Fibroblast of skin of right biceps (primary cell): ENCODE measurements around the gene ISY1.

Source experiments
- DNase-seq: peaks from one replicate; pipeline ENCODE4 v3.0.0-alpha.2; 2013

The ISY1 gene

GRCh38 chr3:129085818-129086217 is 75.0 kb downstream of the ISY1 start:
- DNase-seq: no peak

DNA sequence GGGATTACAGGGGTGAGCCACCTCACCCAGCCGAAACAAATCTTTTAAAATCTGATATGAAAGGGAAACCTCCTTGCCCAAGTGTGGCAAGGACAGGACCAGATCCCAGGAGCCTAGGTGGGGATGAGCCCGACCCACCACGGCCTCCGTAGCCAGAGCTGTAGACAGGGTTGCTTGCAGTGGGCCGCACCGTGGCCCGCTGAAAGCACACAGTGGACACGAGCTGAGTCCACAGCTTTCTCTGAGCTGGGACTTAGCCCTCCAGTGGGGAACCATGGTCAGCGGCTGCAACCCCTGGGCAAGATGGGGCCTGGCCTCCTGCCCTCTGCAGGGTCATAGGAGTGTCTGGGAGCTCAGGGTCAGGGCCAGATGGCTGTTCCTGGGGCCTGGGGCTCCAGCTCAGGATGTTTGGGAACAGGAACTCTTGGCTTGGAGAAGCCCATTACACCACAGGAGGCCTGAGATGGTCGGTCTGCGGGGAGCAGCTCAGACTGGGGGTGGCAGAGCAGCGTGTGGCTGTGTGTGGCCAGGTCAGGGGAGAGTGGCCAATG is 75.6 kb downstream of the ISY1 start:
- no peak for DNase-seq

DNA sequence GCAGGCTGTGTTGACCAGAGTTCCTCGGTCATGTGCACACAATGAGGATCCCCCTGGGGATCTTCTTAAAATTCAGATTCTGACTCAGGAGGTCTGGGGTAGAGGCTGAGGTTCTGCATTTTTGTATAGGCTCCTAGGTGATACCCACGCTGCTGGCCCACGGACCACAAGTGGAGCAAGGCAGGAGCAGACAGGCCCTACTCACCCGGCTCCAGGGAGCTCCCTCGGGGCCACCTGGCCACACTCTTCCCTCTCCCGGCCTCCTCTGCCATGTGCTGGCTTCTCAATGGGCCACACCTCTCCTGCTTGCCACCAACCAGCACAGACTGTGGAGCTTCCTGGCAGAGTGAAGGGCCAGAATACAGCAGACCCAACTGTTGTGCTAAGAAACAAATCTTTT is 76.4 kb downstream of the ISY1 start:
- DNase-seq: no peak

GRCh38 chr3:129082026-129082425 is 78.8 kb downstream of the ISY1 start:
- DNase-seq: no peak

- DNase-seq: no peak
Measured at GRCh38 chr3:129081503-129081902, 79.4 kb downstream of the ISY1 start.

DNA sequence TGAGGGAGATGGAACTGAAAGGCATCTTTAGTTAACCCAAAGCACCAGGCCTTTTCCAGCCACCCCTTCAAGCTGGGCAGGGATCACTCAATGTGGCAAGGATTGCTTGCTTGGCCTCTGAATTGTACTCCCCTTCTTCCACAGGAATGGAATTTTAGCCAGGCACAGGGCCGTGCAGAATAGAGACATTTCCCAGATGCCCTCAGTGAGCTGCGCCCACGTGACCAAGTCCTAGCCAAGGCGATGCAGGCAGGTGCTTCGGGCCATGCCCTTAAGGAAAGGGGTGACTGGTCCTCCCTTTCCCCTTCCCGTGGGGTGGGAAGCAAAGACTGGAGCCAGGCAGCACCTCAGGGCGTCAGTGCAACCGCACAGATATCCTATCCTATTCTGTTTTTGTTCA is 82.4 kb downstream of the ISY1 start:
- DNase-seq: no peak
